H9 (cell line): ENCODE measurements around the gene PANK2. TPM values are rescaled to one million over a fixed set of nuclear protein-coding genes. Genes with fewer than 3 reads are reported as not detected.
A peak's percentile ranks its signal among the peaks of the same experiment; 100 is the strongest.

Source experiments
- DNase-seq: peaks from one replicate; pipeline ENCODE4 v3.0.0-alpha.2; 2017
- H2AFZ ChIP-seq: one replicate; pipeline ENCODE4 v1.6.1; 2013; ENCODE audit warnings: mild to moderate bottlenecking, low read length, control low read depth, moderate library complexity
- H2AK5ac ChIP-seq: 2 replicates; pipeline ENCODE4 v1.6.1; 2013; ENCODE audit warnings: low read length, control low read depth, mixed read lengths; ENCODE audit not compliant: insufficient read length
- H2BK120ac ChIP-seq: one replicate; pipeline ENCODE4 v1.6.1; 2013; ENCODE audit warnings: low read depth, mild to moderate bottlenecking, low read length, control low read depth, inconsistent platforms; ENCODE audit not compliant: poor library complexity, severe bottlenecking
- H2BK12ac ChIP-seq: 2 replicates; pipeline ENCODE4 v1.6.1; 2013; ENCODE audit warnings: low read length, control low read depth, mixed read lengths, low read depth; ENCODE audit not compliant: insufficient read length
- H2BK15ac ChIP-seq: 2 replicates; pipeline ENCODE4 v1.6.1; 2013; ENCODE audit warnings: low read depth, low read length, control low read depth
- H2BK20ac ChIP-seq: one replicate; pipeline ENCODE4 v1.6.1; 2013; ENCODE audit warnings: low read depth, mild to moderate bottlenecking, low read length, control low read depth, inconsistent platforms; ENCODE audit not compliant: poor library complexity, severe bottlenecking
- H2BK5ac ChIP-seq: 2 replicates; pipeline ENCODE4 v1.6.1; 2013; ENCODE audit warnings: low read length, control low read depth, mixed read lengths; ENCODE audit not compliant: insufficient read length
- H3K14ac ChIP-seq: 2 replicates; pipeline ENCODE4 v1.6.1; 2013; ENCODE audit warnings: low read length, control low read depth; ENCODE audit not compliant: insufficient read depth
- H3K18ac ChIP-seq: 2 replicates; pipeline ENCODE4 v1.6.1; 2013; ENCODE audit warnings: low read depth, mild to moderate bottlenecking, mixed read lengths, low read length, control low read depth; ENCODE audit not compliant: insufficient read length
- H3K23ac ChIP-seq: 2 replicates; pipeline ENCODE4 v1.6.1; 2013; ENCODE audit warnings: low read length, control low read depth, mixed read lengths, low read depth; ENCODE audit not compliant: insufficient read length
- H3K23me2 ChIP-seq: 2 replicates; pipeline ENCODE4 v1.6.1; 2013; ENCODE audit warnings: low read depth, mild to moderate bottlenecking, mixed read lengths, low read length, control low read depth; ENCODE audit not compliant: insufficient read length, poor library complexity, severe bottlenecking
- H3K27ac ChIP-seq: 2 replicates; pipeline ENCODE4 v1.5.1; 2013; ENCODE audit warnings: low read length, control low read depth, mixed read lengths, low read depth; ENCODE audit not compliant: insufficient read length
- H3K27me3 ChIP-seq: 2 replicates; pipeline ENCODE4 v1.6.1; 2013; ENCODE audit warnings: low read length, control low read depth, inconsistent platforms; ENCODE audit not compliant: insufficient read depth
- H3K4ac ChIP-seq: 2 replicates; pipeline ENCODE4 v1.6.1; 2013; ENCODE audit warnings: low read depth, mild to moderate bottlenecking, control low read depth, inconsistent platforms, low read length, moderate library complexity
- H3K4me1 ChIP-seq: 2 replicates; pipeline ENCODE4 v1.6.1; 2013; ENCODE audit warnings: low read length, control low read depth, inconsistent platforms; ENCODE audit not compliant: insufficient read depth
- H3K4me2 ChIP-seq: 2 replicates; pipeline ENCODE4 v1.6.1; 2013; ENCODE audit warnings: low read length, control low read depth, mixed read lengths; ENCODE audit not compliant: insufficient read length, insufficient read depth
- H3K56ac ChIP-seq: 2 replicates; pipeline ENCODE4 v1.6.1; 2013; ENCODE audit warnings: low read depth, mild to moderate bottlenecking, mixed read lengths, low read length, control low read depth; ENCODE audit not compliant: insufficient read length
- H3K79me1 ChIP-seq: 2 replicates; pipeline ENCODE4 v1.6.1; 2013; ENCODE audit warnings: low read depth, mild to moderate bottlenecking, moderate library complexity, low read length, control low read depth, inconsistent platforms; ENCODE audit not compliant: insufficient read depth, poor library complexity, severe bottlenecking
- H3K79me2 ChIP-seq: 2 replicates; pipeline ENCODE4 v1.6.1; 2013; ENCODE audit warnings: low read length, control low read depth, inconsistent platforms; ENCODE audit not compliant: insufficient read depth
- H3K9ac ChIP-seq: 2 replicates; pipeline ENCODE4 v1.6.1; 2013; ENCODE audit warnings: low read length, control low read depth, mixed read lengths; ENCODE audit not compliant: insufficient read length; ENCODE audit errors: extremely low read depth
- H3K9me3 ChIP-seq: one replicate; pipeline ENCODE4 v1.6.1; 2013; ENCODE audit warnings: low read depth, low read length, inconsistent platforms; ENCODE audit not compliant: control insufficient read depth
- H3T11ph ChIP-seq: one replicate; pipeline ENCODE4 v1.6.1; 2013; ENCODE audit warnings: mild to moderate bottlenecking, low read length, control low read depth, inconsistent platforms
- H4K20me1 ChIP-seq: one replicate; pipeline ENCODE4 v1.6.1; 2013; ENCODE audit not compliant: control insufficient read depth, insufficient read length, insufficient read depth
- H4K5ac ChIP-seq: 2 replicates; pipeline ENCODE4 v1.6.1; 2013; ENCODE audit warnings: low read depth, mild to moderate bottlenecking, mixed read lengths, low read length, control low read depth; ENCODE audit not compliant: insufficient read length
- H4K8ac ChIP-seq: replicated peaks from 2 replicates; pipeline ENCODE4 v1.6.1; 2013; ENCODE audit warnings: low read length, control low read depth, mixed read lengths, low read depth; ENCODE audit not compliant: insufficient read length
- H4K91ac ChIP-seq: 2 replicates; pipeline ENCODE4 v1.6.1; 2013; ENCODE audit warnings: low read depth, mild to moderate bottlenecking, moderate library complexity, mixed read lengths, low read length, control low read depth; ENCODE audit not compliant: insufficient read length
- H3K27ac Mint-ChIP-seq, 3 experiments: 2 replicates in 2 of 3; 3 replicates in 1 of 3; pipeline ENCODE4 v1.8.0; 2020 to 2021; ENCODE audit warnings: mixed read lengths in 3 of 3, mild to moderate bottlenecking in 1 of 3, moderate library complexity in 1 of 3
- H3K27me3 Mint-ChIP-seq: 2 replicates; pipeline ENCODE4 v1.8.0; 2021; ENCODE audit warnings: low read depth, mild to moderate bottlenecking, moderate library complexity, mixed read lengths
- H3K36me3 Mint-ChIP-seq, 3 experiments: 2 replicates in 2 of 3; 3 replicates in 1 of 3; pipeline ENCODE4 v1.8.0; 2020 to 2021; ENCODE audit warnings: low read depth in 3 of 3, mixed read lengths in 3 of 3; ENCODE audit not compliant: insufficient read depth in 1 of 3
- H3K4me1 Mint-ChIP-seq, 2 experiments: 2 replicates each; pipeline ENCODE4 v1.8.0; 2020; ENCODE audit warnings: mixed read lengths in 2 of 2
- H3K4me3 Mint-ChIP-seq, 2 experiments: 2 replicates in 1 of 2; 3 replicates in 1 of 2; pipeline ENCODE4 v1.8.0; 2020 to 2021; ENCODE audit warnings: mild to moderate bottlenecking in 2 of 2, mixed read lengths in 2 of 2, moderate library complexity in 1 of 2
- H3K9me3 Mint-ChIP-seq, 2 experiments: 2 replicates in 1 of 2; 3 replicates in 1 of 2; pipeline ENCODE4 v1.8.0; 2020; ENCODE audit warnings: mild to moderate bottlenecking in 2 of 2, mixed read lengths in 2 of 2, moderate library complexity in 1 of 2
- CTCF ChIP-seq: fragments of 200-600 bp; sonication (generic); conservative IDR thresholded peaks from 3 replicates; pipeline ENCODE4 v1.8.0; 2021; ENCODE audit warnings: antibody characterized with exemption, mild to moderate bottlenecking
- WGBS: extraction: QIAGEN DNeasy Blood & Tissue Kit; methylation state at CpG from one replicate; pipeline ENCODE4 v1.1.7; 2013; ENCODE audit warnings: missing lambda C conversion rate, low lambda C conversion rate, mixed read lengths; ENCODE audit not compliant: insufficient read length; ENCODE audit errors: extremely low coverage; 5-methylcytosine and 5-hydroxymethylcytosine counted together
- total RNA-seq: library from RNA; stranded (reverse); gene quantifications from 2 replicates; pipeline ENCODE4 v1.2.1, GENCODE V29; 2021

Gene PANK2
- total RNA-seq, 1 experiment from 2014 or later = 65.4 TPM

- Histone ChIP-seq H3K79me2 (no peaks in the 10 kb centered on the region; the same call in 1 of the 2 replicates), H2BK5ac (no peak overlapping the region), H3K9ac (no peak overlapping the region), H3K4me1 (no peaks in the 10 kb centered on the region), H2BK12ac (no peak overlapping the region), H3K23ac (no peak overlapping the region), H3K18ac (no peak overlapping the region), H2AFZ (no peak overlapping the region), H3K4ac (no peak overlapping the region), H3K4me2 (no peak overlapping the region), H4K20me1 (no peaks in the 10 kb centered on the region), H4K5ac (no peak overlapping the region), H2BK20ac (no peak overlapping the region), H3K27me3 (no peaks in the 10 kb centered on the region), H3T11ph (no peak overlapping the region), H3K56ac (no peak overlapping the region), H3K79me1 (no peaks in the 10 kb centered on the region), H2BK120ac (no peak overlapping the region), H3K9me3 (no peaks in the 10 kb centered on the region), H4K91ac (no peak overlapping the region), H3K14ac (no peak overlapping the region), H2AK5ac (no peak overlapping the region), H3K23me2 (peaks cover 13% of the 10 kb centered on the region), H3K27ac (no peak overlapping the region), H4K8ac (no peak overlapping the region), H2BK15ac (no peak overlapping the region)
- Mint-ChIP-seq H3K9me3 (no peaks in the 10 kb centered on the region), H3K27ac (no peak overlapping the region), H3K4me3 (peak overlapping the region; percentile 81 to 90; a peak in 4 of 5 replicates), H3K27me3 (no peaks in the 10 kb centered on the region), H3K36me3 (0 out of 7 replicates have a peak, but pooled peaks cover 0 to 5% (median 0%) of the 10 kb centered on the region in 3 experiments), H3K4me1 (peaks cover 7 to 10% of the 10 kb centered on the region in 2 experiments)
- TF ChIP-seq CTCF = no peak
- WGBS = no CpG with 5 or more reads among the region's 1 CpG
- no peak for DNase-seq
Measured at GRCh38 chr20:3848565-3848964, 40.6 kb upstream of the PANK2 start.
